ENCODE results near the gene HSCB.
"Not testable (repeated sequence)": the region's sequence is repeated elsewhere in the genome, so short reads cannot be mapped to it uniquely, and the experiment has no call there.

Gene HSCB

DNA sequence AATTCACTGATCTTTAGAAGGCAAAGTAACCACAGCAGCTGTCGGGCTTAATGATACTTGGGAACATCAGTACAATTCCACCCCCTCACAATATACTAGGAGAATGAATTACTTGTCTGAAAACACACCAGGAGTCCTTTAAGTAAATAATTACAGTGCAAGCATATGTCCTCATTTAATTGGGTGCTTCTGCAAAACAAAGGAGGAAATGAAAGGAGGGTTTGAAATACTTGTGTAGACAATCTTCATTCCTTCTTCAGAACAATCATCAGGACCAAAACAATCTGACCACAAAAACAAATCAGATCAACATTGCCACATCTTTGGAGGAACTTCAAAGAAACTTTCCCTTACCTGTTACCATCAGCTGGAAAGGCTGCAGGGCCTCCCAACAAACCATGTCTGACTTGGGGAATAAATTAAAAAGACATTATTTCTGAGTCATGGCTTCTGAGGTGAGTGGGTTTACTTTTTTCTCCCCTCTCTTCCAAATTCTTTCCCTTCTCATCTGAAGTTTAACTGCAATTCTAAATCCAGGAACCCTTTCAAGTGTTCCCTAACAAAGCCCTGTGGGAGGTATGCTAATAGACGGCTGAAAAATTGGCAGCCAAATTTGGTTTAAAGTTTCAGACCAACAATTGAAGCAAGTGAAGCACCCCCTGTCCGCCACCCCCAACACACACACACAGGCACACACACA lies 18.2 kb downstream of the HSCB start:
- H3K4me3 ChIP-seq (ENCODE audit: control insufficient read depth, low read depth, low read length): no peak overlapping the region
- no peak for DNase-seq (ENCODE audit: low read depth)
- TF ChIP-seq, protein P1, sequence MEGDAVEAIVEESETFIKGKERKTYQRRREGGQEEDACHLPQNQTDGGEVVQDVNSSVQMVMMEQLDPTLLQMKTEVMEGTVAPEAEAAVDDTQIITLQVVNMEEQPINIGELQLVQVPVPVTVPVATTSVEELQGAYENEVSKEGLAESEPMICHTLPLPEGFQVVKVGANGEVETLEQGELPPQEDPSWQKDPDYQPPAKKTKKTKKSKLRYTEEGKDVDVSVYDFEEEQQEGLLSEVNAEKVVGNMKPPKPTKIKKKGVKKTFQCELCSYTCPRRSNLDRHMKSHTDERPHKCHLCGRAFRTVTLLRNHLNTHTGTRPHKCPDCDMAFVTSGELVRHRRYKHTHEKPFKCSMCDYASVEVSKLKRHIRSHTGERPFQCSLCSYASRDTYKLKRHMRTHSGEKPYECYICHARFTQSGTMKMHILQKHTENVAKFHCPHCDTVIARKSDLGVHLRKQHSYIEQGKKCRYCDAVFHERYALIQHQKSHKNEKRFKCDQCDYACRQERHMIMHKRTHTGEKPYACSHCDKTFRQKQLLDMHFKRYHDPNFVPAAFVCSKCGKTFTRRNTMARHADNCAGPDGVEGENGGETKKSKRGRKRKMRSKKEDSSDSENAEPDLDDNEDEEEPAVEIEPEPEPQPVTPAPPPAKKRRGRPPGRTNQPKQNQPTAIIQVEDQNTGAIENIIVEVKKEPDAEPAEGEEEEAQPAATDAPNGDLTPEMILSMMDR (IDR thresholded peaks at IDR 0.05; ENCODE audit: control insufficient read depth, insufficient read depth, low read depth, low read length, missing control alignments): no peak

DNA sequence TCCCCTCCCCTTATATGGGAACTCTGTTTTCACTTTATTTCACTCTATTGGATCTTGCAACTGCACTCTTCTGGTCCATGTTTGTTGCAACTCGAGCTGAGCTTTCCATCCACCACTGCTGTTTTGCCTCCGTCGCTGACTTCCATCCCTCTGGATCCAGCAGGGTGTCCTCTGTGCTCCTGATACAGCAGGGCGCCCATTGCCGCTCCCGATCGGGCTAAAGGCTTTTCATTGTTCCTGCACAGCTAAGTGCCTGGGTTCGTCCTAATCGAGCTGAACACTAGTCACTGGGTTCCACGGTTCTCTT lies 19.6 kb downstream of the HSCB start:
- no peak overlapping the region for H3K4me3 ChIP-seq (ENCODE audit: control insufficient read depth, low read depth, low read length)
- TF ChIP-seq, protein P1 (IDR thresholded peaks at IDR 0.05; ENCODE audit: control insufficient read depth, insufficient read depth, low read depth, low read length, missing control alignments): no peak
- DNase-seq (ENCODE audit: low read depth): no peak

DNA sequence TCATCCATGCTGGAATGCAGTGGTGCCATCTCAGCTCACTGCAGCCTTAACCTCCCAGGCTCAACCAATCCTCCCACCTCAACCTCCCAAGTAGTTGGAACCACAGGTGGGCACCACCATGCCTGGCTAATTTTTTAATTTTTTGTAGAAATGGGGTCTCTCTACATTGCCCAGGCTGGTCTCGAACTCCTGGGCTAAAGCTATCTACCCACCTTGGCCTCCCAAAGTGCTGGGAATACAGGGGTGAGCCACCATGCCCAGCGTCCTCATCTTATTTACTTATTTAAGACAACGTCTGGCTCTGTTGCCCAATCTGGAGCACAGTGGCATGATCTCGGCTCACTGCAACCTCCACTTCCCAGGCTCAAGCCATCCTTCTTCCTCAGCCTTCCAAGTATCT lies 20.2 kb downstream of the HSCB start:
- not testable (repeated sequence) for DNase-seq (ENCODE audit: low read depth)

DNA sequence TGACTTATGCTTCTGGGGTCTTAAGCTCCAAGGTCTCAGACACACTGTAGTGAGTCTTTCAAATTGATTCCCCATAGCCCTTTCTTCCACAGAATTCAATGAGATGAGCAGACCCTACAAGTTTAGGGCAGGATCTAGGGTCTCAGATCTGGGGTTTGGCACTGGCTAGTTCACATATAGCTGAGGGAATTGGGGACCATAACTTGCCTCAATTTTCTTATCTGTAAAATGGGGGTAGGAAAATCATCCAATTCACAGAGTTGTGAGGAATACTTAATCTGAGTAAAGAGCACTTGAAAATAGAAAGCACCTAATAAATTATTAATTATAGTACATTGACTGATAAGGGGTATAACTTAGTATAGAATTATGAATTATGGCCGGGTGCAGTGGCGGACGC lies 24.8 kb downstream of the HSCB start:
- TF ChIP-seq, protein P1 (IDR thresholded peaks at IDR 0.05; ENCODE audit: control insufficient read depth, insufficient read depth, low read depth, low read length, missing control alignments): no peak
- DNase-seq (ENCODE audit: low read depth): no peak
- H3K4me3 ChIP-seq (ENCODE audit: control insufficient read depth, low read depth, low read length): no peak overlapping the region

More for the DNA sequence above, 20.2 kb downstream of the HSCB start:
- H3K4me3 ChIP-seq (ENCODE audit: control insufficient read depth, low read depth, low read length): not testable (repeated sequence)

DNA sequence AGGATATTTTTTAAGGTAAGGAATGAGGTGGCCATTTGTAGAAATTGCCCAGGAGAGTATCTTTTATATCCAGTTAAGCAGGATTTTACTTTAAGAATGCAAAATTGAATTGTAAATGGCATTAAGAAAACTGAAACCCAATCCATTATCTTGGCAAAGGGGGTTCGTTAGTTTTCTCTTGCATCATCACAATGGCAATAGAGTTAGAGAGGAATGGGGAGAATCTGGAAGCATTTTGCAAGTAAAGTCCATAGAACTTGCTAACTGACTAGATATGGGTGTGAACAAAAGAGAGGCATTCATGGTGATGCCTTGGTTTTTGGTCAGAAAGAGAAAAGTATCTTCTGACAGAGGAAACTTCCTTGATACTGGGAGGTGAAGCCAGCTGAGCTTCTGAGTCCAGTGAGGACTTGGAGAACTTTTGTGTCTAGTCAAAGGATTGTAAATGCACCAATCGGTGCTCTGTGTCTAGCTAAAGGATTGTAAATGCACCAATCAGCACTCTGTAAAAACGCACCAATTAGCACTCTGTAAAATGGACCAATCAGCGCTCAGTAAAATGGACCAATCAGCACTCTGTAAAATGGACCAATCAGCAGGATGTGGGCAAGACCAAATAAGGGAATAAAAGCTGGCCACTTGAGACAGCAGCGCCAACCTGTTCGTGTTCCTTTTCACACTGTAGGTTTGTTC lies 27.0 kb downstream of the HSCB start:
- TF ChIP-seq, protein P1 (IDR thresholded peaks at IDR 0.05; ENCODE audit: control insufficient read depth, insufficient read depth, low read depth, low read length, missing control alignments): no peak
- no peak overlapping the region for H3K4me3 ChIP-seq (ENCODE audit: control insufficient read depth, low read depth, low read length)
- DNase-seq (ENCODE audit: low read depth): no peak

DNA sequence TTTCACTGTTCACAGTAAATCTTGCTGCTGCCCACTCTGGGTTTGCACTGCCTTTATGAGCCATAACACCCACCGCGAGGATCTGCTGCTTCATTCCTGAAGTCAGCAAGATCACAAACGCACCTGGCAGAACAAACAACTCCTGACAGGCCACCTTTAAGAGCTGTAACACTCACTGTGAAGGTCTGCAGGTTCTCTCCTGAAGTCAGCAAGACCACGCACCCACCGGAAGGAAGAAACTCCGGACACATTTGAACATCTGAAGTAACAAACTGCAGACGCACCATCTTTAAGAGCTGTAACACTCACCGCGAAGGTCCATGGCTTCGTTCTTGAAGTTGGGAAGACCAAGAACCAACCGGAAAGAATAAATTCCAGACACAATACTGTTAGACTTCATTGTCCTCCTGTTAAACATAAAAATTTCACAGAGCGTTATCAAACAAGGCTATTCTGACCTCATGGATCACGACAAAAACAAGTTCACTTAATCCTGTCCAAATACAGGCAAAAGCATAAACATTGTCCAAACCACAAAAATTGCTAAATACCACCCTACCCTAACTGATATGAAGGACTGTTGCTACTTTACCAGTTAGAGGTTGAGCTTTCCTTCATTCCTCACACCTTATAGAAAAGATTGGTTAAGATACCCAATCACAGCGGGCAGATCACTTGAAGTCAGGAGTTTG lies 27.7 kb downstream of the HSCB start:
- DNase-seq (ENCODE audit: low read depth): no peak
- H3K4me3 ChIP-seq (ENCODE audit: control insufficient read depth, low read depth, low read length): no peak overlapping the region
- TF ChIP-seq, protein P1 (IDR thresholded peaks at IDR 0.05; ENCODE audit: control insufficient read depth, insufficient read depth, low read depth, low read length, missing control alignments): no peak

DNA sequence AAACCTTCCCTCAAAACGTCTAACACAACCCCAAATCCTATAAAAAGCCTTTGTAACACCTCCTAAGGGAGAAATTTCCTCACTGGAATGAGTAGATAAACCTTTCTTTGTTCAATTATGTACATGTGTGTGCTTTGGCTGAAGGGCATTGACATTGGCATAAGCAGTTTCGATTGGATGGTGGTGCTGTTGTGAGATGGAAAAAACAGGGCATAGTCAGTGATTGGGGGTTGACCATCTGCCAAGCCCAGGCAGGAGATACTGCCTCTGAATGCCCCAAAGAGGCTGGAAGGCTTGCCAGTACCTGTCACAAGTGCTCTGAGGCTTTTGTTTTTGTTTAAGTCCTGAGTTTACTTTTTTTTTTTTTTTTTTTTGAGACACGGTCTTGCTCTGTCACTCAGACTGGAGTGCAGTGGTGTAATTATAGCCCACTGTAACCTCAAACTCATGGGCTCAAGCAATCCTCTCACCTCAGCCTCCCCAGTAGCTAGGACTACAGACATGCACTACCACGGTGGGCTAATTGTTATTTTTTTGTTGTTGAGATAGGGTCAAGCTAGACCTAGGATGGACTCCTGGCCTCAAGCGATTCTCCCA lies 29.5 kb downstream of the HSCB start:
- H3K4me3 ChIP-seq (ENCODE audit: control insufficient read depth, low read depth, low read length): no peak overlapping the region
- DNase-seq (ENCODE audit: low read depth): no peak
- TF ChIP-seq, protein P1 (IDR thresholded peaks at IDR 0.05; ENCODE audit: control insufficient read depth, insufficient read depth, low read depth, low read length, missing control alignments): no peak

All from AG09309 (cell line).